Measurements from ENCODE around the gene SIMC1. TPM values are rescaled to one million over a fixed set of nuclear protein-coding genes. Genes with fewer than 3 reads are reported as not detected.

The SIMC1 gene
- total RNA-seq, 2 donors from 2014 or later, result 23.2 to 25.5 TPM

DNA sequence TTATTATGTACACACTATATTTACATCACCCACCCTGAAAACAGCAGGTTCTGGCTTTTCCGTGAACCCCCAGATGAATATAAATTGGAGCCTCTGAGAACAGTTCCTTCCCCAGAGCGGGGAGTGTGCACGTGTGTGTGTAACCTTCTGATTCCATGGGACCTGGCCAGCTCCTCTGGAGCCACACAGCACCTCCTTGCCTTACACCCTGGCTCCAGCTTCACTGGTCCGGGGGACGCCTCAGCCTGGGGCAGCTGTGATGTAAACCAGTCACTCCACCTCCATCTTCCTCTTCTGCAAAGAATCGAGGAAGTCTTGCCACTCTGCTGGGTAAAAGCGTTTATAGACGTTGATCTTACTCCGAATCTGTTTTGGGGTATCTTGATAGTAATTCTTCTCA lies 145.7 kb downstream of the SIMC1 start:
- H3K4me3 Mint-ChIP-seq, result no peak overlapping the region
- H3K27me3 Mint-ChIP-seq (ENCODE audit: low read depth), result no peaks in the 10 kb centered on the region
- no peak overlapping the region for H3K27ac Mint-ChIP-seq
- H3K4me1 Mint-ChIP-seq (ENCODE audit: low read depth), result peaks cover 30% of the 10 kb centered on the region
- ATAC-seq (replicated peaks in 1 of 2) (no peak), DNase-seq (no peak)
- peaks cover 10 to 42% of the 10 kb centered on the region in 2 donors for H3K36me3 Mint-ChIP-seq (ENCODE audit: insufficient read depth in 2 of 2)
- H3K9me3 Mint-ChIP-seq, result no peaks in the 10 kb centered on the region

DNA sequence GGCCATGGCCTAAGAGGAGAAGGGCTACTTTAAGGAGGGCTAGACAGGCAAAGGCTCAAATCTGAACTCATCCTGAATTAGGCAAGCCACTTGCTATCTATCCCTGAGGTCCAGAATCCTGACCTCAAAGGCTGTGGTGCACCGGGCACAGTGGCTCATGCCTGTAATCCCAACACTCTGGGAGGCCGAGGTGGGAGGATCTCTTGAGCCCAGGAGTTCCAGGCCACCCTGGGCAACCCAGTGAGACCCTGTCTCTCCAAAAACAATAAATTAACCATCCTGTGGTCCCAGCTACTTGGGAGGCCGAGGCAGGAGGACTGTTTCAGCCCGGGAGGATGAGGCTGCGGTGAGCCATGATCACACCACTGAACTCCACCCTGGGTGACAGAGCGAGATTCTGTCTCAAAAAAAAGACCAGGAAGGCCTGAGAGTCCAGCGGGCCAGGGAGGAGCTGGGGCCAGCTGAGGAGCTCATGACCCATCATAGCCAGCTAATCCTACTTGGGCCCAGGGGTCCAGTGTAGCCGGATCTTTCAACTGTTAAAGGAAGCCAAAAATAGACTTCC lies 146.2 kb downstream of the SIMC1 start:
- H3K36me3 Mint-ChIP-seq (ENCODE audit: insufficient read depth in 2 of 2), result peaks cover 10 to 39% of the 10 kb centered on the region in 2 donors
- no peaks in the 10 kb centered on the region for H3K9me3 Mint-ChIP-seq
- no peak for DNase-seq
- H3K27ac Mint-ChIP-seq, result no peak overlapping the region
- no peaks in the 10 kb centered on the region for H3K27me3 Mint-ChIP-seq (ENCODE audit: low read depth)
- peaks cover 30% of the 10 kb centered on the region for H3K4me1 Mint-ChIP-seq (ENCODE audit: low read depth)
- H3K4me3 Mint-ChIP-seq, result no peak overlapping the region
- no peak for ATAC-seq (replicated peaks in 1 of 2)

DNA sequence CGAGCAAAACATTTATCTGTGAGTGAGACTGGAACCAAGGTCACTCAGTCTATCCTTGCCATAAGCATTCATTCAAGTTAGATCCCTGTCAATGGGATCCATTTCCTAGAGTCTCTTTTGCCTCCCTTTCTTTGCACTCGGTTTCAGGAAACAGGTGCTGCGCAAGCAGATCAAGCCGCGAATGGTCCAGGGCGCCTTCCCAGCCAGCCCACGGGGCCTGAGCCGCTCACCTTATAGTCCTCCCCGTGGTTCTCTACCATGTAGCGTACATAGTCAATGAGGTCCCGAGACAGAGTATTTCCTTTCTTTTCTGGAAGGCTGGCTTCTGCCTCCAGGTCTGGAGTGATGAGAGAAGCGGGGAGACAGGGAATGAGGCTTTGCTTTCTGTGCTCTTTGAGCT lies 146.8 kb downstream of the SIMC1 start:
- no peaks in the 10 kb centered on the region for H3K9me3 Mint-ChIP-seq
- H3K27me3 Mint-ChIP-seq (ENCODE audit: low read depth), result no peaks in the 10 kb centered on the region
- no peak overlapping the region for H3K4me3 Mint-ChIP-seq
- DNase-seq (no peak), ATAC-seq (replicated peaks in 1 of 2) (no peak)
- peaks cover 10 to 41% of the 10 kb centered on the region in 2 donors for H3K36me3 Mint-ChIP-seq (ENCODE audit: insufficient read depth in 2 of 2)
- H3K4me1 Mint-ChIP-seq (ENCODE audit: low read depth), result peaks cover 35% of the 10 kb centered on the region
- H3K27ac Mint-ChIP-seq, result peak overlapping the region; percentile 16

DNA sequence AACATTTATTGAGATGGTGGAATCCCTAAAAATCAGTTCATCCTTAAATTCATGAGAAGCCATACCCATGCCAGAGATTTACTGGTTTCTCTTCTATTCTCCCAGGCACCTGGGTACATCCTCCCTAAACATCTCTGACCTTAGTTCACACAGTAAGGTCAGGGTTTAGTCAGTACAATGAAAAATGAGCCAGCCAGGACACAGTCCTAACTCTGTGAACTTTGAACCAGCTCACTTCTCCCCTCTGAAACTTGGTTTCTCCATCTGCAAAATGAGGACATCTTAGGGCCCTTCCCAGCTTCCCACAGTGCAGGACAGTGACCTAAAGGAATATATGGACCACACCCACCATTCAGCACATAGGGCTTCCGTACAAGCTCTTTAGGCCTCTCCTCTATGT lies 148.3 kb downstream of the SIMC1 start:
- H3K27ac Mint-ChIP-seq, result peak overlapping the region; percentile 99
- no peak for ATAC-seq (replicated peaks in 1 of 2)

DNA sequence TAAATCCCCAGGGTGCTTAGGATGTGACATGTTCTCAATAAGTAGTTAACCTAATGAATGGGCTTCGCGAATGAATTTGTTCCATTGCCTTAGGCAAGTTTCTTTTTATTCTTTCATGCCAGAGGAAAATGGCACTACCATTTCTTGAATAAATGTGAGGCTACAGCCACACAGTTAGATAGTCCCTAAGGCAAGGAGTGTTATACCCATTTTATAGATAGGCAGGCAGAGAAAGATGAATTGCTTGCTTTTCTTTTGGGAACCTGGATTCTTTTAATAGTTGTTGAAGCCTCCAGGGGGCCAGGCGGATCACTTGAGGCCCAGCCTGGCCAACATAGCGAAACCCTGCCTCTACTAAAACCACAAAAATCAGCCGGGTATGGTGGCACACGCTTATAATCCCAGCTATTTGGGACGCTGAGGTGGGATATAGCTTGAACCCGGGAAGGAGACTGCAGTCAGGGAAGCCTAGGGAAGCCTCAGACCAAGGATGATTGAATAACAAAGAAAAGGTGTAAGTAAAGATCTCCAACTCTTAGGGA lies 149.2 kb downstream of the SIMC1 start:
- Mint-ChIP-seq H3K27me3 (ENCODE audit: low read depth) (no peaks in the 10 kb centered on the region), H3K9me3 (no peaks in the 10 kb centered on the region), H3K4me1 (ENCODE audit: low read depth) (peaks cover 35% of the 10 kb centered on the region), H3K27ac (peak overlapping the region; percentile 99), H3K36me3 (ENCODE audit: insufficient read depth in 2 of 2) (peaks cover 8 to 39% of the 10 kb centered on the region in 2 donors), H3K4me3 (peak overlapping the region; percentile 97 to 100)
- ATAC-seq (replicated peaks in 1 of 2) (no peak), DNase-seq (no peak)

More for the DNA sequence above, 148.3 kb downstream of the SIMC1 start:
- Mint-ChIP-seq H3K9me3 (no peaks in the 10 kb centered on the region), H3K27me3 (ENCODE audit: low read depth) (no peaks in the 10 kb centered on the region), H3K4me1 (ENCODE audit: low read depth) (peaks cover 35% of the 10 kb centered on the region), H3K36me3 (ENCODE audit: insufficient read depth in 2 of 2) (peaks cover 8 to 43% of the 10 kb centered on the region in 2 donors), H3K4me3 (peak overlapping the region; percentile 97 to 100)
- no peak for DNase-seq

DNA sequence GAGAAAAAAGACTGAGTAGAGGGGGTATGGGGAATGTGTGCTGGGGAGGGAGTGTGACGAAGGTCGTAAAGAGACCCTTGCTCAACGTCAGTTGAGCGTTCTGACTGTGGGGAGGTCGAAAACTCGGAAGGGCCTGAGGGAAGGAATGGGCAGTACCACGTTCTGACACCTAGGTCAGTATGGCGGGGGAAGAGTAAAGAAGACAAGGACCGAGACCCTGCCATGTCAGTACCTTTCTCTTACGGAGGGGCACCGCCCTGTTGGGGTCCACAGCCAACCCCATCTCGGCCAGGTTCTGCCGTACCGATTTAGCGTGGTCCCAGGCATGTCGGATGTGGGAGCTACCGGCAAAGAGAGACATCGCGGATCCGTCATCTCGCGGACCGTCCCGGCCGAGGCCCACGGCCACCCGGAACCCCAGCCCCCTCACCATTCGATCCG lies 149.8 kb downstream of the SIMC1 start:
- H3K4me3 Mint-ChIP-seq, result peak overlapping the region; percentile 97 to 100
- peaks cover 8 to 39% of the 10 kb centered on the region in 2 donors for H3K36me3 Mint-ChIP-seq (ENCODE audit: insufficient read depth in 2 of 2)
- peak in 1 of 2 donors; percentile 0 for ATAC-seq (replicated peaks in 1 of 2)
- no peaks in the 10 kb centered on the region for H3K27me3 Mint-ChIP-seq (ENCODE audit: low read depth)
- no peak for DNase-seq
- peak overlapping the region; percentile 99 for H3K27ac Mint-ChIP-seq
- no peaks in the 10 kb centered on the region for H3K9me3 Mint-ChIP-seq
- H3K4me1 Mint-ChIP-seq (ENCODE audit: low read depth), result peaks cover 35% of the 10 kb centered on the region

DNA sequence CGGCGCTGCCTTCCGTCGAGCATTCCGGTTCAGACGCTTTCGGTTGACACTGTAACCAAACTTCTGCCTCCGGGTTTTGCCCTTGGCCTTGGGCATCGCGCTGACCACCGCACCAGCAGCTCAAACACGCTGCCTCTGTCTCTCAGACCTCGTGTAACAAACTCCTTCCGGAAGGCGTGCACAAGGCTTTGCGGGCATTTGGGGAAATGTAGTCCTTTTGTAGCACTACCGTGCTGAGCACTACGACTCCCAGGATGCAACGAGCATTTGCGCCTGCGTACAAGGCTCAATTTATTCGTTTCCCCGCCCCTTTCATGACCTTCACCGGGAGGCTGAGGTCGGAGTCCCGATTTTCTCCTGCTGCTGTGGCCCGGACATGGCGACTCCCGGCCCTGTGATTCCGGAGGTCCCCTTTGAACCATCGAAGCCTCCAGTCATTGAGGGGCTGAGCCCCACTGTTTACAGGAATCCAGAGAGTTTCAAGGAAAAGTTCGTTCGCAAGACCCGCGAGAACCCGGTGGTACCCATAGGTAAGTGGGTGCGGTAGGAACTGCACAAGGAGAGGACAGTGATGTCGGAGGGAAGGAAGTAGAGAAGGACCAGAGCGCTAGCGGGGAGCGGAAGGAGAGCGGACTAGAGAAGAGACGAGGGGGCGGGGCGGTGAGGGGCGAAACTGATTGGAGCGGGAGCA lies 150.4 kb downstream of the SIMC1 start, which contains the start of the genes HIGD2A and NOP16:
TSS of gene HIGD2A (plus strand) at position 308 of the 691 bp plus-strand sequence. CDS start at position 377, 69 bp downstream.
TSS of gene NOP16 (minus strand) at position 155 of the 691 bp plus-strand sequence. CDS start at position 96, 59 bp downstream.
- H3K36me3 Mint-ChIP-seq (ENCODE audit: insufficient read depth in 2 of 2), result peaks cover 8 to 35% of the 10 kb centered on the region in 2 donors
- H3K27me3 Mint-ChIP-seq (ENCODE audit: low read depth), result no peaks in the 10 kb centered on the region
- H3K4me1 Mint-ChIP-seq (ENCODE audit: low read depth), result peaks cover 35% of the 10 kb centered on the region

DNA sequence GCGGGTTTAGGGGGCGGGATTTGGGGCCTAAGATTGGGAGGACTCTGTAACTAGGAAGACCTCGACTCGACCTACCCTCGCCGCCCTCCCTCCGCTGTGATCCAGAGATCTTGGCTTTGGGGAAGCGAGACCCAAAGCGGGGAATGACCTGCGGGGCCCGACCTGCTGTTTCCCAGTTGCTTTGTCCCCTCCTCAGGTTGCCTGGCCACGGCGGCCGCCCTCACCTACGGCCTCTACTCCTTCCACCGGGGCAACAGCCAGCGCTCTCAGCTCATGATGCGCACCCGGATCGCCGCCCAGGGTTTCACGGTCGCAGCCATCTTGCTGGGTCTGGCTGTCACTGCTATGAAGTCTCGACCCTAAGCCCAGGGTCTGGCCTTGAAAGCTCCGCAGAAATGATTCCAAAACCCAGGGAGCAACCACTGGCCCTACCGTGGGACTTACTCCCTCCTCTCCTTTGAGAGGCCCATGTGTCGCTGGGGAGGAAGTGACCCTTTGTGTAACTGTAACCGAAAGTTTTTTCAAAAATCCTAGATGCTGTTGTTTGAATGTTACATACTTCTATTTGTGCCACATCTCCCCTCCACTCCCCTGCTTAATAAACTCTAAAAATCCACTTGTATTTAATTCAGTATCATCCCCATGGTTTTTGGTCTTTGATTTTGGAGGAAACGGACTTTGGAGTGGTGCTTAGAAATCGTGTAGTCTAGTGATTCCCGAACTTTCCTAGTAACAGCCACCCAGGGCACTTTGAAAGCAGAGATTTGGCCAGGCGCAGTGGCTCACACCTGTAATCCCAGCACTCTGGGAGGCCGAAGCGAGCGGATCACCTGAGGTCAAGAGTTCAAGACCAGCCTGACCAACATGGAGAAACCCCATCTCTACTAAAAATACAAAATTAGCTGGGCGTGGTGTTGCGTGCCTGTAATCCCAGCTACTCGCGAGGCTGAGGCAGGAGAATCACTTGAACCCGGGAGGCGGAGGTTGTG lies 151.2 kb downstream of the SIMC1 start:
- H3K36me3 Mint-ChIP-seq (ENCODE audit: insufficient read depth in 2 of 2), result peaks cover 8 to 30% of the 10 kb centered on the region in 2 donors
- ATAC-seq (replicated peaks in 1 of 2), result peak; percentile 46 to 52
- peaks cover 35% of the 10 kb centered on the region for H3K4me1 Mint-ChIP-seq (ENCODE audit: low read depth)
- H3K9me3 Mint-ChIP-seq, result no peaks in the 10 kb centered on the region
- H3K4me3 Mint-ChIP-seq, result peak overlapping the region; percentile 97 to 100
- peak overlapping the region; percentile 99 for H3K27ac Mint-ChIP-seq
- peak in 1 of 2 donors; percentile 81 for DNase-seq
- H3K27me3 Mint-ChIP-seq (ENCODE audit: low read depth), result no peaks in the 10 kb centered on the region

More for the DNA sequence above, 150.4 kb downstream of the SIMC1 start, which contains the start of the genes HIGD2A and NOP16:
- Mint-ChIP-seq H3K27ac (peak within 1 kb of the TSS; percentile 99), H3K9me3 (no peaks in the 10 kb centered on the region), H3K4me3 (peak within 1 kb of the TSS; percentile 97 to 100)
- ATAC-seq (replicated peaks in 1 of 2), result peak; percentile 93 to 95
- peak; percentile 97 to 100 for DNase-seq

DNA sequence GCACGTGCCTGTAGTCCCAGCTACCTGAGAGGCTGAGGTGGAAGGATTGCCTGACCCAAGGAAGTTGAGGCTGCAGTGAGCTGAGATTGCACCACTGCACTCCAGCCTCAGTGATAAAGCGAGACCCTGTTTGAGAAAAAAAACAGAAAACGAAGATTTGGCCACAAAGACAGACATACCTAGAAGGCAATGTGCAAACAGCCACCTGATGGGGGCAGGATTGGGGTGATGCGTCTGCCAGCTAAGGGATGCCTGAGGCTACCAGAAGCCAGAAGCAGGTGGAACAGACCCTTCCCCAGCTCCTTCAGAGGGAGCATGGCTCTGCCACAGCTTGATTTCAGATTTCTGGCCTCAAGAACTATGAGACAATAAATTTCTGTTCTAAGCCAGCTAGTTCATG lies 153.3 kb downstream of the SIMC1 start:
- Mint-ChIP-seq H3K27ac (no peak overlapping the region), H3K27me3 (ENCODE audit: low read depth) (no peaks in the 10 kb centered on the region), H3K9me3 (no peaks in the 10 kb centered on the region), H3K36me3 (ENCODE audit: insufficient read depth in 2 of 2) (peaks cover 7 to 14% of the 10 kb centered on the region in 2 donors), H3K4me1 (ENCODE audit: low read depth) (peaks cover 20% of the 10 kb centered on the region), H3K4me3 (no peak overlapping the region)
- no peak for DNase-seq
- no peak for ATAC-seq (replicated peaks in 1 of 2)

DNA sequence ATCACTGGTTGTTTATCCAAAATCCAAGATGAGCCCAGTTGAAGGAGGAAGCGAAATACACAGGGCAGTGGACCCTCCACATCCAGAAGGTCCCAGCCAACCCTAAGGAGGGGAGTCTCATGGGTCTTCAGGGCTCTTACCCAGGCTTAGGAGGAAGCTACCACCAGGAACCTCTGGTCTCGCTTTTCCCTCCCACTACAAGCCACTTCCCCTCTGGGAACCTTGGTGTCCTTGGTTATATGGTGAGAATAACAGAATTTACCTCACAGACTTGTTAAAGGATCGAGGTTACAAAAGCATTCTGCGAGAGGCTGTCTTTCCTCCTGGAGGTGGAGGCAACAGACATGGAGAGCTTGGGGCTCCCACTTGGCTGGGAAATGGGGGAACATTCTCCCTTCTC lies 153.8 kb downstream of the SIMC1 start:
- Mint-ChIP-seq H3K27me3 (ENCODE audit: low read depth) (no peaks in the 10 kb centered on the region), H3K27ac (peak overlapping the region; percentile 68), H3K9me3 (no peaks in the 10 kb centered on the region), H3K36me3 (ENCODE audit: insufficient read depth in 2 of 2) (peaks cover 7 to 10% of the 10 kb centered on the region in 2 donors), H3K4me3 (no peak overlapping the region), H3K4me1 (ENCODE audit: low read depth) (peaks cover 15% of the 10 kb centered on the region)
- no peak for ATAC-seq (replicated peaks in 1 of 2)
- no peak for DNase-seq

DNA sequence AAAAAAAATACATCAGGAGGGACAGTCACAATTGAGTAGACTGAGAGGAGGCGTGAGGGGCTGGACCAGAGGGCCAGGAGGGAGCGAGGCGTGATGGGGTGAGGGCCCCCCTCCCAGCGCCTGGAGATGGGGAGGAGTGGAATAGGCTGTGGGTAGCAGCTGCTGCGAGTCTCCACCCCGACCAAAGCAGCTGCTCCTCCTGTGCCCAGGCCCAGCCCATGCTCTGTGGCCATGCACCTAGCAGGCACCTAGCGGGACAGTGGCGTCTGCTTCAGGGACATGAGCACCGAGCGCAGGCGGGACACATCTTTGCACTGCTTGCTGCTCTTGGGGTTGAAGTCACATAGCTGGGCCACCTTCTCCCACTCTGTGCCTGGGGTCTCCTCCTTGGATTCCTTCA lies 154.3 kb downstream of the SIMC1 start:
- H3K4me3 Mint-ChIP-seq, result no peak overlapping the region
- peaks cover 7 to 9% of the 10 kb centered on the region in 2 donors for H3K36me3 Mint-ChIP-seq (ENCODE audit: insufficient read depth in 2 of 2)

DNA sequence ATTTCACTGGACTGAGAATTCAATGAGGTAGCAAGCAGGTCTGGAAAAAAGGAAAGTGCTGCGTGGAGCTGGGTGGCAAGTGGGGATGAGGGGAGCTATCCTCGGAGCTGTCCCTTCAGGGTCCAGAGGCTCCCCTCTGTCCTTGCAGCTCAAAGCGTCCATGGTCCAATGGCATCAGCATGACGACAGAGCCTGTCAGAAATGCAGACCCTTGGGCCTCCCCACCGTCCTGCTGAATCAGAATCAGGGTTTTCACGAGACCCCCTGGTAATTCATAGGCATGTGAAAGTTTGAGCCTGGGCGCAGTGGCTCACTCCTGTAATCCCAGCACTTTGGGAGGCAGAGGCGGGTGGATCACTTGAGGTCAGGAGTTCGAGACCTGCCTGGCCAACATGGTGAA lies 155.9 kb downstream of the SIMC1 start:
- no peaks in the 10 kb centered on the region for H3K9me3 Mint-ChIP-seq
- H3K27me3 Mint-ChIP-seq (ENCODE audit: low read depth), result no peaks in the 10 kb centered on the region
- peaks cover 0 to 7% of the 10 kb centered on the region in 2 donors for H3K36me3 Mint-ChIP-seq (ENCODE audit: insufficient read depth in 2 of 2)
- peaks cover 5% of the 10 kb centered on the region for H3K4me1 Mint-ChIP-seq (ENCODE audit: low read depth)
- ATAC-seq (replicated peaks in 1 of 2) (no peak), DNase-seq (no peak)
- H3K27ac Mint-ChIP-seq, result no peak overlapping the region
- no peak overlapping the region for H3K4me3 Mint-ChIP-seq

More for the DNA sequence above, 154.3 kb downstream of the SIMC1 start:
- no peaks in the 10 kb centered on the region for H3K9me3 Mint-ChIP-seq
- peak overlapping the region; percentile 68 for H3K27ac Mint-ChIP-seq
- no peaks in the 10 kb centered on the region for H3K27me3 Mint-ChIP-seq (ENCODE audit: low read depth)
- DNase-seq (no peak), ATAC-seq (replicated peaks in 1 of 2) (no peak)
- H3K4me1 Mint-ChIP-seq (ENCODE audit: low read depth), result peaks cover 10% of the 10 kb centered on the region

All from activated T-cell treated with anti-CD3 and anti-CD28 coated beads, Interleukin-2, amount 50 U/mL, for 72 hours (primary cell).